CD14-positive monocyte (primary cell): ENCODE measurements around the gene HAL. TPM values are rescaled to one million over a fixed set of nuclear protein-coding genes. Genes with fewer than 3 reads are reported as not detected.

ENCODE experiments used
- DNase-seq, 3 donors: peaks; one replicate each; pipeline ENCODE4 v3.0.0-alpha.2; 2011 to 2022
- H2AFZ ChIP-seq: 2 replicates; pipeline ENCODE4 v1.6.0; 2012; ENCODE audit warnings: mild to moderate bottlenecking, low read depth, low read length, inconsistent platforms; ENCODE audit not compliant: insufficient read depth, poor library complexity, severe bottlenecking
- H3K27ac ChIP-seq, 2 donors: 1 replicate in 1 of 2; 2 replicates in 1 of 2; pipeline ENCODE4 v1.5.1; 2012 to 2013; ENCODE audit warnings: low read length in 2 of 2, control low read depth in 1 of 2, inconsistent platforms in 1 of 2, low read depth in 1 of 2, mild to moderate bottlenecking in 1 of 2
- H3K27me3 ChIP-seq, 2 donors: one replicate each; pipeline versions ENCODE4 v1.6.0 to v1.6.1; 2011 to 2013; ENCODE audit warnings: low read length in 2 of 2; ENCODE audit not compliant: control insufficient read depth in 2 of 2, insufficient read depth in 2 of 2
- H3K36me3 ChIP-seq, 2 donors: replicated peaks in 1 of 2; 1 replicate in 1 of 2; 2 replicates in 1 of 2; pipeline versions ENCODE4 v1.5.1 to v1.6.1; 2012 to 2013; ENCODE audit warnings: low read length in 2 of 2, control low read depth in 1 of 2, inconsistent platforms in 1 of 2, mild to moderate bottlenecking in 1 of 2; ENCODE audit not compliant: insufficient read depth in 2 of 2, control insufficient read depth in 1 of 2
- H3K4me1 ChIP-seq, 2 donors: 1 replicate in 1 of 2; 2 replicates in 1 of 2; pipeline versions ENCODE4 v1.5.1 to v1.6.1; 2012 to 2013; ENCODE audit warnings: low read length in 2 of 2, control low read depth in 1 of 2, inconsistent platforms in 1 of 2, mild to moderate bottlenecking in 1 of 2, moderate library complexity in 1 of 2; ENCODE audit not compliant: insufficient read depth in 2 of 2, control insufficient read depth in 1 of 2
- H3K4me2 ChIP-seq: replicated peaks from 2 replicates; pipeline ENCODE3; 2012; ENCODE audit warnings: low read length, moderate library complexity, mild to moderate bottlenecking; ENCODE audit not compliant: poor library complexity, severe bottlenecking; ENCODE audit errors: extremely low read depth
- H3K4me3 ChIP-seq, 3 experiments: fragments of 200-600 bp in 1 of 3; sonication (generic) in 1 of 3; replicated peaks in 1 of 3; 1 replicate in 2 of 3; 2 replicates in 1 of 3; pipeline ENCODE4 v1.5.1; 2011 to 2013; ENCODE audit warnings: low read length in 3 of 3, mild to moderate bottlenecking in 3 of 3, control low read depth in 2 of 3, low read depth in 2 of 3, inconsistent platforms in 1 of 3, moderate library complexity in 1 of 3
- H3K79me2 ChIP-seq: 2 replicates; pipeline ENCODE4 v1.6.0; 2012; ENCODE audit warnings: mild to moderate bottlenecking, control low read depth, inconsistent platforms, low read length, moderate library complexity; ENCODE audit not compliant: insufficient read depth
- H3K9ac ChIP-seq: 2 replicates; pipeline ENCODE4 v1.6.0; 2017; ENCODE audit warnings: low read length, mild to moderate bottlenecking; ENCODE audit not compliant: insufficient read depth, poor library complexity, severe bottlenecking
- H3K9me3 ChIP-seq, 2 donors: replicated peaks in 1 of 2; 1 replicate in 1 of 2; 2 replicates in 1 of 2; pipeline versions ENCODE4 v1.5.1 to v1.6.1; 2012 to 2013; ENCODE audit warnings: low read length in 2 of 2, control low read depth in 1 of 2; ENCODE audit not compliant: control insufficient read depth in 1 of 2, insufficient read depth in 1 of 2
- H4K20me1 ChIP-seq: 2 replicates; pipeline ENCODE4 v1.6.0; 2012; ENCODE audit warnings: mild to moderate bottlenecking, low read length, control low read depth, moderate library complexity; ENCODE audit not compliant: insufficient read depth
- H3K27ac Mint-ChIP-seq, 7 donors: one replicate each; pipeline ENCODE4 v1.8.0; 2020; ENCODE audit warnings: mild to moderate bottlenecking in 7 of 7, mixed read lengths in 7 of 7, moderate library complexity in 6 of 7, inconsistent platforms in 2 of 7
- H3K27me3 Mint-ChIP-seq, 3 donors: one replicate each; pipeline ENCODE4 v1.8.0; 2021 to 2022; ENCODE audit warnings: low read depth in 3 of 3, mild to moderate bottlenecking in 3 of 3, mixed read lengths in 3 of 3, moderate library complexity in 3 of 3, inconsistent platforms in 1 of 3
- H3K36me3 Mint-ChIP-seq, 2 donors: one replicate each; pipeline ENCODE4 v1.8.0; 2020; ENCODE audit warnings: mixed read lengths in 2 of 2, inconsistent platforms in 1 of 2, mild to moderate bottlenecking in 1 of 2
- H3K4me1 Mint-ChIP-seq: one replicate; pipeline ENCODE4 v1.8.0; 2020; ENCODE audit warnings: mild to moderate bottlenecking, mixed read lengths
- H3K4me3 Mint-ChIP-seq, 2 donors: one replicate each; pipeline ENCODE4 v1.8.0; 2020; ENCODE audit warnings: mild to moderate bottlenecking in 2 of 2, mixed read lengths in 2 of 2, moderate library complexity in 1 of 2
- H3K9me3 Mint-ChIP-seq, 7 donors: one replicate each; pipeline ENCODE4 v1.8.0; 2020 to 2022; ENCODE audit warnings: mixed read lengths in 7 of 7, mild to moderate bottlenecking in 6 of 7, moderate library complexity in 6 of 7, inconsistent platforms in 2 of 7
- WGBS: methylation state at CpG from one replicate; pipeline ENCODE4 v1.1.5; 2013; ENCODE audit warnings: missing lambda C conversion rate; ENCODE audit not compliant: insufficient coverage; 5-methylcytosine and 5-hydroxymethylcytosine counted together
- intact Hi-C, 2 donors: fragments of 100-400 bp; cut with micrococcal nuclease; formaldehyde crosslinking; loops; one replicate each; pipeline versions ENCODE4 v1.15.0 to v1.15.1; 2023
- polyA plus RNA-seq, 3 donors: library from polyadenylated mRNA; depleted of rRNA in 1 of 3; unstranded in 2 of 3; stranded (reverse) in 1 of 3; fragments of 300-500 nt in 2 of 3; fragments of >200 nt in 1 of 3; fragmentation: Illumina TruSeq in 2 of 3; gene quantifications; 1 replicate in 2 of 3; 2 replicates in 1 of 3; pipeline ENCODE4 v1.2.3, GENCODE V29; 2012 to 2021
- TF ChIP-seq, protein P1 (sequence below): fragments of 200-600 bp; IDR thresholded peaks from one replicate; pipeline ENCODE4 v1.8.0; 2022; ENCODE audit warnings: antibody characterized with exemption, mild to moderate bottlenecking

HAL gene
- polyA plus RNA-seq, 3 donors, result 28.0 to 42.0 (median 29.2) TPM

GRCh38 chr12:95980437-95980836 is 15.7 kb downstream of the HAL start:
- no peak for DNase-seq
- H3K4me3 ChIP-seq, result no peak overlapping the region
- H3K9me3 Mint-ChIP-seq, result no peaks in the 10 kb centered on the region
- H3K27me3 ChIP-seq, result no peaks in the 10 kb centered on the region
- H4K20me1 ChIP-seq, result no peaks in the 10 kb centered on the region
- H3K9ac ChIP-seq, result no peak overlapping the region
- no peaks in the 10 kb centered on the region for H3K4me1 ChIP-seq
- WGBS, result 100% methylated on average over 3 of the region's 5 CpGs
- peaks cover 89 to 100% of the 10 kb centered on the region in 2 donors for H3K36me3 ChIP-seq
- H3K79me2 ChIP-seq, result no peaks in the 10 kb centered on the region
- intact Hi-C loops, result no loop called here
- no peaks in the 10 kb centered on the region for H3K9me3 ChIP-seq
- H3K27me3 Mint-ChIP-seq, result no peaks in the 10 kb centered on the region
- TF ChIP-seq, protein P1, sequence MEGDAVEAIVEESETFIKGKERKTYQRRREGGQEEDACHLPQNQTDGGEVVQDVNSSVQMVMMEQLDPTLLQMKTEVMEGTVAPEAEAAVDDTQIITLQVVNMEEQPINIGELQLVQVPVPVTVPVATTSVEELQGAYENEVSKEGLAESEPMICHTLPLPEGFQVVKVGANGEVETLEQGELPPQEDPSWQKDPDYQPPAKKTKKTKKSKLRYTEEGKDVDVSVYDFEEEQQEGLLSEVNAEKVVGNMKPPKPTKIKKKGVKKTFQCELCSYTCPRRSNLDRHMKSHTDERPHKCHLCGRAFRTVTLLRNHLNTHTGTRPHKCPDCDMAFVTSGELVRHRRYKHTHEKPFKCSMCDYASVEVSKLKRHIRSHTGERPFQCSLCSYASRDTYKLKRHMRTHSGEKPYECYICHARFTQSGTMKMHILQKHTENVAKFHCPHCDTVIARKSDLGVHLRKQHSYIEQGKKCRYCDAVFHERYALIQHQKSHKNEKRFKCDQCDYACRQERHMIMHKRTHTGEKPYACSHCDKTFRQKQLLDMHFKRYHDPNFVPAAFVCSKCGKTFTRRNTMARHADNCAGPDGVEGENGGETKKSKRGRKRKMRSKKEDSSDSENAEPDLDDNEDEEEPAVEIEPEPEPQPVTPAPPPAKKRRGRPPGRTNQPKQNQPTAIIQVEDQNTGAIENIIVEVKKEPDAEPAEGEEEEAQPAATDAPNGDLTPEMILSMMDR, result no peak
- H3K4me2 ChIP-seq, result no peak overlapping the region
- no peak overlapping the region for H3K27ac Mint-ChIP-seq
- H2AFZ ChIP-seq, result no peak overlapping the region
- H3K4me1 Mint-ChIP-seq, result no peaks in the 10 kb centered on the region
- no peak overlapping the region for H3K4me3 Mint-ChIP-seq
- H3K36me3 Mint-ChIP-seq, result peaks cover 71 to 96% of the 10 kb centered on the region in 2 donors
- no peak overlapping the region for H3K27ac ChIP-seq

DNA sequence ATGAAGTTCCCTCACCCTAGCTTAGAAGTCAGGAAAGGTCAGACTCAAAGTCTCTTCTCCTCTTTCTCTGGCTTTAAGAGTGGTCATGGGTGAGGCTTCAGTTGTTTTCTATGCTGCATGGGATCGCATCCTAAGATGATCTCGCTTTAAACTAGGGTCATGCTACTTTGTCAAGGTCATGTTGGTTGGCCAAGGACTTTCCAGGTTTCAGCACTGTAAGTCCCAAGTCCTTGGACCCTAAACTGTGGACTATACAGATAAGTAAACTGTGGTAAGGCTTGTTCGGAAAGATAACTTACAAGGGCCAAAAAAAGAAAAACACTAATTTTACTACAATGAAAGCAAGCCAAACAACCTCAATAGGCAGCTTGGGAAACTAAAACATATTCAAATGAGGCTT is 17.4 kb downstream of the HAL start:
- no peak overlapping the region for H3K4me3 ChIP-seq
- H3K4me2 ChIP-seq, result no peak overlapping the region
- H2AFZ ChIP-seq, result no peak overlapping the region
- no peaks in the 10 kb centered on the region for H3K27me3 ChIP-seq
- H3K79me2 ChIP-seq, result no peaks in the 10 kb centered on the region
- peaks cover 77 to 97% of the 10 kb centered on the region in 2 donors for H3K36me3 Mint-ChIP-seq
- no peaks in the 10 kb centered on the region for H3K27me3 Mint-ChIP-seq
- H3K9ac ChIP-seq, result no peak overlapping the region
- no peaks in the 10 kb centered on the region for H3K9me3 Mint-ChIP-seq
- no peak overlapping the region for H3K27ac ChIP-seq
- H3K4me1 ChIP-seq, result no peaks in the 10 kb centered on the region
- no peaks in the 10 kb centered on the region for H3K9me3 ChIP-seq
- H3K36me3 ChIP-seq, result peaks cover 88 to 100% of the 10 kb centered on the region in 2 donors
- no peak overlapping the region for H3K27ac Mint-ChIP-seq
- DNase-seq, result no peak
- H4K20me1 ChIP-seq, result no peaks in the 10 kb centered on the region
- TF ChIP-seq, protein P1, result no peak
- 100% methylated on average over 1 of the region's 3 CpGs for WGBS
- no peaks in the 10 kb centered on the region for H3K4me1 Mint-ChIP-seq
- intact Hi-C loops, result no loop called here
- H3K4me3 Mint-ChIP-seq, result no peak overlapping the region
